ENCODE results near the gene SALL4. TPM values are rescaled to one million over a fixed set of nuclear protein-coding genes. Genes with fewer than 3 reads are reported as not detected.

SALL4 gene
- polyA plus RNA-seq, 1 of the 3 experiments (the other 2 are of a cell fraction) = 0.82 TPM

DNA sequence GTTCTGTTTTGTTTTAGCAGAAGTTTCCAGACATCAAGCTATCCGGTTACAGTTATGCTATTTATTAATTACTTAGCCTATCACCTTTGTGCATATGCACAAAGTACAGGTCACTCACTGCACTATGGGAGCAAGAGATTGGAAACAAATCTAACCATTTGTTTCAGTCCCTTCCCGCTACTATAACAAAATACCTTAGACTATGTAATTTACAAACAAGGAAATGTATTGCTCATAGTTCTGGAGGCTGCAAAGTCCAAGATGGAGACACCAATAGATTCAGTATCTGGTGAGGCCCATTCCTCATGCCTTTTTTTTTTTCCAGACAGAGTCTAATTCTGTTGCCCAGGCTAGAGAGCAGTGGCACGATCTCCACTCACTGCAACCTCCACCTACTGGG, 69.3 kb downstream of the SALL4 start:
- no peak for DNase-seq
- Histone ChIP-seq H3F3A (replicated peaks; ENCODE audit: insufficient read depth) (no peaks in the 10 kb centered on the region), H3K36me3 (replicated peaks in 1 of 2; ENCODE audit: control insufficient read depth in 1 of 2, insufficient read depth in 2 of 2, low read length in 1 of 2) (no peaks in the 10 kb centered on the region), H3K4me3 (ENCODE audit: low read depth in 2 of 2, low read length in 1 of 2) (no peak overlapping the region), H3K79me2 (ENCODE audit: insufficient read depth) (peaks cover 4% of the 10 kb centered on the region; the same call in 1 of the 2 replicates), H3K27me3 (ENCODE audit: insufficient read depth) (no peaks in the 10 kb centered on the region), H3K9ac (no peak overlapping the region), H3K4me1 (ENCODE audit: control insufficient read depth in 1 of 2, insufficient read depth in 2 of 2, low read depth in 1 of 2, low read length in 1 of 2) (peaks cover 7 to 11% of the 10 kb centered on the region in 2 experiments; a peak in 2 of 4 replicates), H3K9me3 (no peaks in the 10 kb centered on the region), H4K20me1 (ENCODE audit: insufficient read depth) (no peaks in the 10 kb centered on the region), H3K27ac (ENCODE audit: low read depth in 2 of 2, low read length in 1 of 2) (peak overlapping the region in 1 of 2 experiments; percentile 55; a peak in 1 of 4 replicates), H3K4me2 (no peak overlapping the region), H3K9me2 (no peaks in the 10 kb centered on the region), H2AFZ (ENCODE audit: low read depth) (no peak overlapping the region)
- CTCF ChIA-PET = interaction anchor here (0.7 to 1.5 kb wide), 3 partner anchors 42 to 350 kb away, joined by 3 to 4 read pairs (median 3); no protein-coding TSS in a partner anchor
- WGBS (ENCODE audit: low lambda C conversion rate) = 88% methylated on average over 3 of the region's 3 CpGs
- POLR2A ChIA-PET = no interaction called here
- TF ChIP-seq JUND (IDR thresholded peaks at IDR 0.05) (no peak), RXRA (IDR thresholded peaks at IDR 0.05; ENCODE audit: borderline replicate concordance, low read depth) (no peak), POLR2AphosphoS5 (IDR thresholded peaks at IDR 0.05; ENCODE audit: low read depth, low read length) (no peak), CTCF (IDR thresholded peaks at IDR 0.05) (no peak), NRF1 (IDR thresholded peaks at IDR 0.05; ENCODE audit: low read depth, low read length) (no peak), MEF2A (IDR thresholded peaks at IDR 0.05; ENCODE audit: borderline replicate concordance, low read depth) (no peak), RCOR1 (IDR thresholded peaks at IDR 0.05; ENCODE audit: low read length) (no peak)
- TF ChIP-seq, protein P1, sequence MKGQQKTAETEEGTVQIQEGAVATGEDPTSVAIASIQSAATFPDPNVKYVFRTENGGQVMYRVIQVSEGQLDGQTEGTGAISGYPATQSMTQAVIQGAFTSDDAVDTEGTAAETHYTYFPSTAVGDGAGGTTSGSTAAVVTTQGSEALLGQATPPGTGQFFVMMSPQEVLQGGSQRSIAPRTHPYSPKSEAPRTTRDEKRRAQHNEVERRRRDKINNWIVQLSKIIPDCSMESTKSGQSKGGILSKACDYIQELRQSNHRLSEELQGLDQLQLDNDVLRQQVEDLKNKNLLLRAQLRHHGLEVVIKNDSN (IDR thresholded peaks at IDR 0.05; ENCODE audit: borderline replicate concordance, low read depth) = no peak
- TF ChIP-seq, protein P2, sequence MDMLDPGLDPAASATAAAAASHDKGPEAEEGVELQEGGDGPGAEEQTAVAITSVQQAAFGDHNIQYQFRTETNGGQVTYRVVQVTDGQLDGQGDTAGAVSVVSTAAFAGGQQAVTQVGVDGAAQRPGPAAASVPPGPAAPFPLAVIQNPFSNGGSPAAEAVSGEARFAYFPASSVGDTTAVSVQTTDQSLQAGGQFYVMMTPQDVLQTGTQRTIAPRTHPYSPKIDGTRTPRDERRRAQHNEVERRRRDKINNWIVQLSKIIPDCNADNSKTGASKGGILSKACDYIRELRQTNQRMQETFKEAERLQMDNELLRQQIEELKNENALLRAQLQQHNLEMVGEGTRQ (IDR thresholded peaks at IDR 0.05; ENCODE audit: borderline replicate concordance, low read depth, low read length) = no peak

Other genes starting within 250 kb of the SALL4 start
- 11.0 and 12.7 TPM in 2 replicates for gene ATP9A, start 34.1 kb downstream of the SALL4 start, polyA plus RNA-seq (2012; rRNA removed)